SU-DHL-6 (cell line): ENCODE data around the gene PPP1R2B.

Experiments
- H2AFZ ChIP-seq: fragments of 200-600 bp; sonication (generic); 2 replicates; pipeline ENCODE4 v1.6.1; 2014; ENCODE audit warnings: low read depth, mild to moderate bottlenecking, moderate library complexity, mixed read lengths, antibody characterized with exemption, low read length; ENCODE audit not compliant: severe bottlenecking
- H3F3A ChIP-seq: fragments of 200-600 bp; shearing (Covaris generic); 2 replicates; pipeline ENCODE4 v1.6.0; 2016; ENCODE audit warnings: antibody characterized with exemption, mild to moderate bottlenecking; ENCODE audit not compliant: insufficient read depth
- H3K27ac ChIP-seq: fragments of 200-600 bp; sonication (generic); 2 replicates; pipeline ENCODE4 v1.5.1; 2016; ENCODE audit warnings: low read depth, mild to moderate bottlenecking, low read length, moderate library complexity, mixed read lengths
- H3K27me3 ChIP-seq: fragments of 200-600 bp; sonication (generic), shearing (Covaris generic); 2 replicates; pipeline ENCODE4 v1.6.0; 2014; ENCODE audit warnings: mild to moderate bottlenecking, low read length
- H3K36me3 ChIP-seq: fragments of 200-600 bp; sonication (generic); 2 replicates; pipeline ENCODE4 v1.6.1; 2014; ENCODE audit warnings: mild to moderate bottlenecking, low read length, mixed read lengths
- H3K4me2 ChIP-seq: fragments of 300-600, 200-600 bp; shearing (Covaris generic), sonication (generic); 2 replicates; pipeline ENCODE4 v1.6.0; 2014; ENCODE audit warnings: low read length, low read depth, mild to moderate bottlenecking; ENCODE audit not compliant: poor library complexity, severe bottlenecking
- H3K4me3 ChIP-seq: fragments of 200-600 bp; sonication (generic); 2 replicates; pipeline ENCODE4 v1.5.1; 2014; ENCODE audit warnings: antibody characterized with exemption, low read length, mild to moderate bottlenecking, mixed read lengths; ENCODE audit not compliant: insufficient read depth, poor library complexity, severe bottlenecking
- H3K79me2 ChIP-seq: fragments of 200-600 bp; sonication (generic); 2 replicates; pipeline ENCODE4 v1.6.1; 2014; ENCODE audit warnings: mild to moderate bottlenecking, low read length, moderate library complexity; ENCODE audit not compliant: insufficient read depth
- H3K9ac ChIP-seq: fragments of 200-600 bp; sonication (generic); 2 replicates; pipeline ENCODE4 v1.7.0; 2014; ENCODE audit warnings: mild to moderate bottlenecking, low read length
- H3K9me2 ChIP-seq: fragments of 200-600 bp; sonication (generic); replicated peaks from 2 replicates; pipeline ENCODE4 v1.6.1; 2014; ENCODE audit warnings: low read length; ENCODE audit not compliant: insufficient read depth
- H3K9me3 ChIP-seq: fragments of 200-600 bp; sonication (generic); 2 replicates; pipeline ENCODE4 v1.6.1; 2014; ENCODE audit warnings: low read length, mixed read lengths; ENCODE audit not compliant: insufficient read depth
- H4K20me1 ChIP-seq: fragments of 200-600 bp; sonication (generic); 2 replicates; pipeline ENCODE4 v1.6.1; 2014; ENCODE audit warnings: low read depth, mild to moderate bottlenecking, antibody characterized with exemption, low read length, moderate library complexity, mixed read lengths
- CTCF ChIP-seq: fragments of 200-600 bp; sonication (generic); IDR thresholded peaks from one replicate; pipeline ENCODE4 v1.5.1; 2017; ENCODE audit warnings: antibody characterized with exemption, mild to moderate bottlenecking, low read length, moderate library complexity; ENCODE audit not compliant: insufficient read depth, poor library complexity, severe bottlenecking
- EZH2phosphoT487 ChIP-seq: fragments of 200-600 bp; sonication (generic), shearing (Covaris generic); conservative IDR thresholded peaks from 2 replicates; pipeline ENCODE4 v1.6.1; 2018; ENCODE audit warnings: mild to moderate bottlenecking, antibody characterized with exemption, low read length, moderate library complexity, mixed read lengths

Gene PPP1R2B

GRCh38 chr5:156824800-156825199 lies 25.3 kb upstream of the PPP1R2B start:
- Histone ChIP-seq H3K4me3 (no peak overlapping the region), H3K27ac (peak overlapping the region; percentile 85; the same call in 1 of the 2 replicates), H4K20me1 (no peaks in the 10 kb centered on the region), H3K36me3 (no peaks in the 10 kb centered on the region), H3K27me3 (no peaks in the 10 kb centered on the region), H3K4me2 (peak overlapping the region; percentile 63), H3K9ac (0 out of 2 replicates have a peak overlapping the region, but pooled peaks have one; percentile 2), H3K79me2 (peaks cover 11% of the 10 kb centered on the region; the same call in 1 of the 2 replicates), H2AFZ (no peak overlapping the region), H3K9me2 (no peaks in the 10 kb centered on the region), H3K9me3 (no peaks in the 10 kb centered on the region), H3F3A (peaks cover 14% of the 10 kb centered on the region)
- TF ChIP-seq CTCF, result peak; percentile 16
- no peak for TF ChIP-seq EZH2phosphoT487

GRCh38 chr5:156825688-156826087 lies 24.4 kb upstream of the PPP1R2B start:
- Histone ChIP-seq H3K9me3 (no peaks in the 10 kb centered on the region), H3K36me3 (no peaks in the 10 kb centered on the region), H3K27ac (peak overlapping the region; percentile 85), H3K27me3 (no peaks in the 10 kb centered on the region), H3K4me3 (peak overlapping the region; percentile 17), H2AFZ (no peak overlapping the region), H3K9me2 (no peaks in the 10 kb centered on the region), H3K9ac (peak overlapping the region; percentile 39), H3K4me2 (peak overlapping the region; percentile 63), H3K79me2 (peaks cover 11% of the 10 kb centered on the region; the same call in 1 of the 2 replicates), H4K20me1 (no peaks in the 10 kb centered on the region), H3F3A (peaks cover 18% of the 10 kb centered on the region)
- TF ChIP-seq EZH2phosphoT487 (no peak), CTCF (no peak)

DNA sequence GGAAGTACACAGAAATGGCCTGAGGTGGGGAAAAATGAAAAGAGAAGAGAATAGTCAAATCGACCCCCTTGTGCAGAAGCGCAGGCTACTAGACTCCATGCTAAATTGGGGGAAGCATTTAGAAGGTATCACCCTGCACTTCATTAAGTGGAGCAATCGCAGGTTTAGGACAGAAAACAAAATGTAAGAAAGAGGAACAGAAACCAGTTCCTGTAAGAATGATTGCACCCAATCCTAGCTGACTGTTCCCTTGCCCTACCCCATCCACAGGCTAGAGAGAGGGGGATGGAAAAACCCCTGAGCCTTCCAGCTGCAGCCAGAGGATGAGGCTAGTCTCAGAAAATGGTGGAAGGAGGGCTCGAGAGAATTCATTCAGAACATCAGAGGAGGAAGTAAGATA lies 23.9 kb upstream of the PPP1R2B start:
- H2AFZ ChIP-seq, result no peak overlapping the region
- no peak for TF ChIP-seq CTCF
- no peak for TF ChIP-seq EZH2phosphoT487
- H3K9me2 ChIP-seq, result no peaks in the 10 kb centered on the region
- peaks cover 11% of the 10 kb centered on the region; the same call in 1 of the 2 replicates for H3K79me2 ChIP-seq
- H3K9me3 ChIP-seq, result no peaks in the 10 kb centered on the region
- peak overlapping the region; percentile 63 for H3K4me2 ChIP-seq
- peak overlapping the region; percentile 39 for H3K9ac ChIP-seq
- peak overlapping the region; percentile 17 for H3K4me3 ChIP-seq
- no peaks in the 10 kb centered on the region for H4K20me1 ChIP-seq
- no peaks in the 10 kb centered on the region for H3K36me3 ChIP-seq
- H3K27ac ChIP-seq, result peak overlapping the region; percentile 85
- H3F3A ChIP-seq, result peaks cover 18% of the 10 kb centered on the region
- H3K27me3 ChIP-seq, result no peaks in the 10 kb centered on the region
